HCT116 (cell line): ENCODE data around the gene NAGPA. TPM values are rescaled to one million over a fixed set of nuclear protein-coding genes. Genes with fewer than 3 reads are reported as not detected.

Experiments used
- ATAC-seq: fragments of 200-7000 bp; cut with Tn5 transposase; 2 replicates; pipeline ENCODE4 v1.9.1; 2020; ENCODE audit warnings: mild to moderate bottlenecking, moderate library complexity
- BruUV-seq: library from RNA; stranded (reverse); fragments of 400-500 nt; replicated peaks from 2 replicates; lab custom pipeline; 2021; lab: Mats Ljungman, UMichigan
- CTCF ChIA-PET: fragments of 300-600 bp; sonication (Branson Sonifier 250); formaldehyde crosslinking; loops from one replicate; lab custom pipeline; 2021; ENCODE audit warnings: antibody characterized with exemption; lab: Charles Lee
- POLR2A ChIA-PET: fragments of 300-600, 350-600 bp; sonication (Branson Sonifier 250); formaldehyde crosslinking; loops from one replicate; lab custom pipeline; 2021; ENCODE audit warnings: antibody characterized with exemption; lab: Charles Lee
- RAD21 ChIA-PET, 2 experiments: fragments of 300-600 bp; sonication (Branson Sonifier 250); formaldehyde crosslinking; loops; one replicate each; lab custom pipeline; 2023; ENCODE audit warnings: low total read pairs in 2 of 2; ENCODE audit not compliant: uncharacterized antibody in 2 of 2, unreplicated experiment in 2 of 2, low non-redundant PET in 1 of 2; lab: Charles Lee
- DNase-seq: peaks from one replicate; pipeline ENCODE4 v3.0.0-alpha.2; 2010; ENCODE audit warnings: low read depth, low spot score
- H2AFZ ChIP-seq: fragments of 200-600 bp; shearing (Covaris generic), sonication (generic); 2 replicates; pipeline ENCODE4 v1.6.1; 2017; ENCODE audit warnings: low read depth, mixed run types, mixed read lengths, antibody characterized with exemption, low read length; ENCODE audit not compliant: poor library complexity, severe bottlenecking
- H3K27ac ChIP-seq: 2 replicates; pipeline ENCODE4 v1.5.1; 2012; ENCODE audit warnings: low read depth, low read length
- H3K27me3 ChIP-seq: fragments of 200-600 bp; sonication (generic); 2 replicates; pipeline ENCODE4 v1.6.1; 2016; ENCODE audit warnings: mixed run types, low read length, mixed read lengths; ENCODE audit not compliant: insufficient read depth
- H3K36me3 ChIP-seq, 2 experiments: fragments of 200-500 bp in 1 of 2; fragments of 200-600 bp in 1 of 2; sonication (Bioruptor generic) in 1 of 2; sonication (generic) in 1 of 2; 2 replicates each; pipeline versions ENCODE4 v1.5.1 to v1.6.1; 2014 to 2016; ENCODE audit warnings: low read length in 2 of 2, inconsistent platforms in 1 of 2, mixed read lengths in 1 of 2, mixed run types in 1 of 2; ENCODE audit not compliant: insufficient read depth in 2 of 2, control insufficient read depth in 1 of 2
- H3K4me1 ChIP-seq, 2 experiments: fragments of 200-600 bp in 1 of 2; sonication (generic) in 1 of 2; 2 replicates each; pipeline versions ENCODE4 v1.5.1 to v1.6.1; 2012 to 2017; ENCODE audit warnings: low read length in 2 of 2, inconsistent platforms in 1 of 2, mild to moderate bottlenecking in 1 of 2, mixed read lengths in 1 of 2, mixed run types in 1 of 2, moderate library complexity in 1 of 2; ENCODE audit not compliant: insufficient read depth in 2 of 2, control insufficient read depth in 1 of 2
- H3K4me2 ChIP-seq: fragments of 200-600 bp; sonication (generic); 2 replicates; pipeline ENCODE4 v1.6.1; 2017; ENCODE audit warnings: mixed run types, low read length, mixed read lengths
- H3K4me3 ChIP-seq, 2 experiments: fragments of 200-600 bp in 1 of 2; sonication (generic) in 1 of 2; replicated peaks in 1 of 2; 2 replicates each; pipeline ENCODE4 v1.5.1; 2011 to 2016; ENCODE audit warnings: low read length in 2 of 2, control low read depth in 1 of 2, low read depth in 1 of 2, mild to moderate bottlenecking in 1 of 2, mixed read lengths in 1 of 2, mixed run types in 1 of 2
- H3K79me2 ChIP-seq: fragments of 200-600 bp; sonication (generic); 2 replicates; pipeline ENCODE4 v1.6.1; 2017; ENCODE audit warnings: mild to moderate bottlenecking, mixed run types, low read length, moderate library complexity, mixed read lengths; ENCODE audit not compliant: insufficient read depth
- H3K9ac ChIP-seq: fragments of 200-600 bp; sonication (generic); 2 replicates; pipeline ENCODE4 v1.6.1; 2016; ENCODE audit warnings: low read length, mixed read lengths
- H3K9me2 ChIP-seq: fragments of 200-600 bp; sonication (generic), shearing (Covaris generic); 2 replicates; pipeline ENCODE4 v1.6.1; 2017; ENCODE audit warnings: mixed run types, mild to moderate bottlenecking, moderate library complexity; ENCODE audit not compliant: insufficient read depth
- H3K9me3 ChIP-seq, 2 experiments: fragments of 200-500 bp in 1 of 2; fragments of 200-600 bp in 1 of 2; sonication (Bioruptor generic) in 1 of 2; sonication (generic) in 1 of 2; 2 replicates each; pipeline ENCODE4 v1.6.1; 2014 to 2017; ENCODE audit warnings: low read length in 2 of 2, mixed read lengths in 2 of 2, inconsistent platforms in 1 of 2, low read depth in 1 of 2, mild to moderate bottlenecking in 1 of 2, mixed run types in 1 of 2, moderate library complexity in 1 of 2; ENCODE audit not compliant: control insufficient read depth in 1 of 2, insufficient read depth in 1 of 2
- H4K20me1 ChIP-seq: fragments of 200-600 bp; sonication (generic), shearing (Covaris generic); 2 replicates; pipeline ENCODE4 v1.6.1; 2017; ENCODE audit warnings: mixed run types, mild to moderate bottlenecking, moderate library complexity; ENCODE audit not compliant: insufficient read depth
- EZH2 ChIP-seq: fragments of 200-600 bp; sonication (generic); IDR thresholded peaks from 2 replicates; pipeline ENCODE4 v1.6.1; 2017; ENCODE audit warnings: antibody characterized with exemption, mixed run types
- EZH2phosphoT487 ChIP-seq: fragments of 200-600 bp; IDR thresholded peaks from 2 replicates; pipeline ENCODE4 v1.6.1; 2018; ENCODE audit warnings: antibody characterized with exemption, borderline replicate concordance
- FOSL1 ChIP-seq: IDR thresholded peaks from 2 replicates; pipeline ENCODE4 v1.6.1; 2012; ENCODE audit warnings: low read depth
- POLR2A ChIP-seq: IDR thresholded peaks from 2 replicates; pipeline ENCODE4 v1.7.0; 2011; ENCODE audit warnings: borderline replicate concordance; ENCODE audit not compliant: insufficient read depth, insufficient read length; ENCODE audit errors: extremely low read depth
- SIN3A ChIP-seq: IDR thresholded peaks from 2 replicates; pipeline ENCODE4 v1.6.1; 2012; ENCODE audit warnings: low read depth
- SRF ChIP-seq: IDR thresholded peaks from 2 replicates; pipeline ENCODE4 v1.6.1; 2012; ENCODE audit warnings: low read depth
- YY1 ChIP-seq: IDR thresholded peaks from 2 replicates; pipeline ENCODE4 v1.6.1; 2011; ENCODE audit warnings: low read length, low read depth, moderate library complexity, mild to moderate bottlenecking; ENCODE audit not compliant: insufficient replicate concordance; ENCODE audit errors: extremely low read depth
- ZFX ChIP-seq: fragments of 450-650 bp; IDR thresholded peaks from 2 replicates; pipeline ENCODE4 v1.6.1; 2017
- intact Hi-C: fragments of 100-400 bp; cut with micrococcal nuclease; formaldehyde crosslinking; loops from 2 replicates; pipeline ENCODE4 v1.10.0; 2022
- total RNA-seq: library from RNA; stranded (reverse); gene quantifications from one replicate; pipeline ENCODE4 v1.2.1, GENCODE V29; 2021; ENCODE audit not compliant: unreplicated experiment

Gene NAGPA
- total RNA-seq, 1 experiment from 2014 or later = 17.5 TPM

DNA sequence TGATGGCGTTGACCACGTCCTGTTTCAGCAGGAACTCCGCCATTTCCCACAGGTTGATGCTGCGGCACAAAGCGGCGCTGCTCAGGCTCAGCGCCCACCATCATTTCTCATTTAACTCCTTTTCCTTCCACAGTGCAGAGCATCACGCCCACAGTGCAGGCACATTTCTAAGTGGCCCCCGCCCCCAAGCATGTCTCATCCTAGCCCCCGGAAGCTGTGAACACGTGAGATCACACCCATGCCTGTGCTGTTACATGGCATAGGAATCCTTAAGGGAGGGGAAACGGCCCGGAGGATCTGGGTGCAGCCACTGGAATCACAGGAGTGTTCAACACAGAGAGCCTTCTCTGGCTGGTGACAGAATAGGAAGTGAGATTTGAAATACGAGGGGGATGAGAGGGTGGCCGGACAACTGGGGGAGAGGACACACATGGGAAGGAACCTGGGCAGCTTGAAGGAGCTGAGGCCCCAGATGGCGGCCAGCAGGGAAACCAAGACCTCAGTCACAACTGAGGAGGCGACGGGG is 4.7 kb downstream of the NAGPA start:
- no peaks in the 10 kb centered on the region for H3K9me3 ChIP-seq
- no TSS peak for BruUV-seq
- RAD21 ChIA-PET = no interaction called here
- DNase-seq = no peak
- peaks cover 6 to 15% of the 10 kb centered on the region in 2 experiments; a peak in 3 of 4 replicates for H3K4me1 ChIP-seq
- H3K36me3 ChIP-seq = no peaks in the 10 kb centered on the region; a peak in 1 of 4 replicates
- no peak overlapping the region for H3K9ac ChIP-seq
- no peak overlapping the region for H2AFZ ChIP-seq
- no peak overlapping the region for H3K27ac ChIP-seq
- no peak overlapping the region for H3K4me3 ChIP-seq
- CTCF ChIA-PET = no interaction called here
- no peaks in the 10 kb centered on the region for H3K9me2 ChIP-seq
- no peak overlapping the region for H3K4me2 ChIP-seq
- no peaks in the 10 kb centered on the region for H3K27me3 ChIP-seq
- no peak for ATAC-seq
- 0 out of 2 replicates have a peak, but pooled peaks cover 6% of the 10 kb centered on the region for H3K79me2 ChIP-seq
- no peaks in the 10 kb centered on the region for H4K20me1 ChIP-seq
- TF ChIP-seq EZH2 (no peak), ZFX (no peak), SIN3A (no peak), FOSL1 (no peak), EZH2phosphoT487 (no peak)
- TF ChIP-seq, all 23 proteins: peak for 0
- POLR2A ChIA-PET = interaction anchor here (0.6 kb wide), 1 partner anchor 354 kb away, joined by 3 read pairs; no protein-coding TSS in a partner anchor
- intact Hi-C loops = loop anchor here (10.0 kb wide), 1 partner anchor 314 kb away; no protein-coding TSS in a partner anchor

DNA sequence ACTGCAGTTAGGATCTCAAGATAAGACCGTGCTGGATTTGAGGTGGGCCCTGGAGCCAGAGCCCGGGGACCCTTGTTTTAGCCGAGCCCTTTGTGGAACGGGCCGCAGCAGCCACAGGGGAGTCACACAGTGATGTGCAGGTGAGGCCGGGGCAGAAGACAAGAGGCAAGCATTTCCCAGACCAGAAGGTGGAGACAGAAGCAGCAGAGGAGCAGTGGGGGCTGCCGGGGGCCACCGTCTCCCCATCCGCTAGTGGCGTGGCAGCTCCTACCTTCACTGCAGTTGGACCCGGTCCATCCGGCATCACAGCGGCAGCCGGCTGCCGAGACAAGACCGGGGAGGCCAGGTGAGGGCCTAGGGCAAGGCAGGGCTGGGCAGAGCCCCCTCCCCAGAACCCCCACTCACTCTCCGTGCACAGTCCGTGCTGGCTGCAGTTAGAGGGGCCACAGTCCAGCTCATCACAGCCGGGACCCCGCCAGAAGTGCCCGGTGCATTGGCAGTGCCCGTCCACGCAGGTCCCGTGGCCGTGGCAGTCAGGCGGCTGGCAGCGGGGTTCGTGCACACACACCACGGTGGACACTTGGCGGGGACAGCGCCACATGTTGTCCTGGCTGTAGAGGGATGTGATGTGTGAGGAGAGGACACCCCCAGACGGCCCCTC is 6.0 kb downstream of the NAGPA start:
- Histone ChIP-seq H3K27me3 (no peaks in the 10 kb centered on the region), H2AFZ (no peak overlapping the region), H3K4me2 (no peak overlapping the region), H3K4me3 (no peak overlapping the region), H3K36me3 (no peaks in the 10 kb centered on the region; a peak in 1 of 4 replicates), H3K9me2 (no peaks in the 10 kb centered on the region), H3K27ac (no peak overlapping the region), H3K9me3 (no peaks in the 10 kb centered on the region), H3K79me2 (0 out of 2 replicates have a peak, but pooled peaks cover 1% of the 10 kb centered on the region), H3K4me1 (peaks cover 3 to 8% of the 10 kb centered on the region in 2 experiments; a peak in 2 of 4 replicates), H4K20me1 (no peaks in the 10 kb centered on the region), H3K9ac (no peak overlapping the region)
- DNase-seq (no peak), ATAC-seq (no peak)
- intact Hi-C loops = loop anchor here (10.0 kb wide), 1 partner anchor 313 kb away; no protein-coding TSS in a partner anchor
- TF ChIP-seq SRF (no peak), YY1 (no peak), POLR2A (no peak)
- no TSS peak for BruUV-seq
- POLR2A ChIA-PET = no interaction called here
- CTCF ChIA-PET = interaction anchor here (0.5 to 0.6 kb wide), 2 partner anchors 45 to 70 kb away, joined by 3 to 7 read pairs; no protein-coding TSS in a partner anchor
- RAD21 ChIA-PET = no interaction called here
